Activated T-cell treated with anti-CD3 and anti-CD28 coated beads, Interleukin-2, amount 50 U/mL, for 72 hours (primary cell): ENCODE measurements around the gene CRACR2A. TPM values are rescaled to one million over a fixed set of nuclear protein-coding genes. Genes with fewer than 3 reads are reported as not detected.

ENCODE experiments used
- ATAC-seq, 2 donors: fragments of 150-1000 bp; cut with Tn5 transposase; replicated peaks in 1 of 2; 2 replicates each; pipeline ENCODE4 v1.10.0; 2021; ENCODE audit warnings: moderate library complexity in 2 of 2, mild to moderate bottlenecking in 1 of 2
- DNase-seq, 2 donors: peaks; one replicate each; pipeline ENCODE4 v3.0.0; 2021 to 2022; ENCODE audit warnings: mixed read lengths in 1 of 2
- H3K27ac Mint-ChIP-seq: one replicate; pipeline ENCODE4 v1.8.0; 2022; ENCODE audit warnings: mild to moderate bottlenecking, moderate library complexity, mixed read lengths
- H3K27me3 Mint-ChIP-seq: one replicate; pipeline ENCODE4 v1.8.0; 2022; ENCODE audit warnings: low read depth, mixed read lengths
- H3K36me3 Mint-ChIP-seq, 2 donors: one replicate each; pipeline ENCODE4 v1.8.0; 2022; ENCODE audit warnings: mixed read lengths in 2 of 2, mild to moderate bottlenecking in 1 of 2; ENCODE audit not compliant: insufficient read depth in 2 of 2
- H3K4me1 Mint-ChIP-seq: one replicate; pipeline ENCODE4 v1.8.0; 2022; ENCODE audit warnings: low read depth, mixed read lengths
- H3K4me3 Mint-ChIP-seq, 2 donors: one replicate each; pipeline ENCODE4 v1.8.0; 2022; ENCODE audit warnings: mild to moderate bottlenecking in 2 of 2, mixed read lengths in 2 of 2, moderate library complexity in 2 of 2
- H3K9me3 Mint-ChIP-seq, 2 donors: one replicate each; pipeline ENCODE4 v1.8.0; 2022; ENCODE audit warnings: mixed read lengths in 2 of 2
- total RNA-seq, 2 donors: library from RNA; stranded (reverse); gene quantifications; one replicate each; pipeline ENCODE4 v1.2.3, GENCODE V29; 2022

The CRACR2A gene
- total RNA-seq, 2 donors from 2014 or later = 20.0 to 25.5 TPM

DNA sequence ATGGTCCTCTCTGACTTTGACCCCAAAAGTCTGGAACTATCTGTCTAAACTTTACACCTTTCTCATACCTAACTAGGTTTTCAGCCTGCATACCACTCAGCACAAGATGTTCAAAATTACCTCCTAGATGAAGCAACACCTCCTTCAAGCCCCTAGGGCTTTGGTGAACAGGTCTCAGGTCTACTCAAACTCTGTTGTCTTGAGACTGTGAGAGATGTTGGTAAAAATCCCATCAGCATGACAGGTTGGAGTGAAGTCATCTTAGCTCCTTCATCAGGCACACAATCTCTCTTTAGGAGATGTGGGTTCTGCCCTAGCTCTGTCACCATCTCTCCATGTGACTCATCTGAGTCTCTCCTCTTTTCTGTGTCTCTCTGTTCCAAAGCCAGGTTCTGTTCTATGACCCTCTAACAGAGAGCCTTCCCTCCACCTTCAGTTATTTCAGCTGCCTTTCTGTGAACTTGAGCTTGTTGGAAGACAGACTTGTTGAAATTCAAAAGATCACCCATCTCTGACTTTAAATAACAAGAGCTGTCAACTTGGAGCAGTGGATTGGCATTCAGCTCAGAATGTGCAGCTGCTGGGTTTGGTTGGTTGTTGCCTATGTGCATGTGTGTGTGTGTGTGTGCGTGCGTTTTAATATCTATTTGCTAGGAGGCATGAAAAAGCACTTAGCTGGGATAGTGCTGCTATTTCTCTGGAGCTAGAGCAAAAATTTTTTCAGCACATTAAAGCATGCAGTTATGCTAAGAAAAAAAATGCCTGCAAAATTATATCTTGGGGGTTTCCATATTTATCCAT is 130.7 kb downstream of the CRACR2A start:
- DNase-seq (no peak), ATAC-seq (peak; percentile 81 to 87)
- Mint-ChIP-seq H3K27me3 (no peaks in the 10 kb centered on the region), H3K27ac (peak overlapping the region; percentile 16), H3K9me3 (no peaks in the 10 kb centered on the region), H3K36me3 (peaks cover 4 to 6% of the 10 kb centered on the region in 2 donors), H3K4me1 (peaks cover 17% of the 10 kb centered on the region), H3K4me3 (no peak overlapping the region)

DNA sequence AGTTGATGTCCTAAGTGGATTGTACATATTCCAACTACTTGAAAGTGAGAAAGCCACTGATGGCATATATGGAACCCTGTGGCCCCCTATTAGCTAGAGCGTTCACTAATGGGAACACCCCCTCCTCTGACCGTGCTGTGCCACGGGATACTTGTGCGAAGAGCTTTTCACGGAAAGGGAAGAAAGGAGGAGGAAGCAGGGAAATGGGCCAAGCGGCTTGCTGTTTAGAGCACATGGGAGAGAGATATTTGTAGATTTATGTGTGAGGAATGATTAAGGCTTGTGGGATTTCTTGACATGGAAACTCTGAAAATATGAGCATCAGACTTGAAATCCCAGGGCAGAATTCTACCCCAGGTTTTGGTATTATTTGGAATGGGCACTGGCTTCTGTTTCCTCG is 132.1 kb downstream of the CRACR2A start:
- ATAC-seq = no peak
- no peaks in the 10 kb centered on the region for H3K9me3 Mint-ChIP-seq
- peaks cover 2 to 3% of the 10 kb centered on the region in 2 donors for H3K36me3 Mint-ChIP-seq
- peaks cover 22% of the 10 kb centered on the region for H3K4me1 Mint-ChIP-seq
- H3K27me3 Mint-ChIP-seq = no peaks in the 10 kb centered on the region
- H3K27ac Mint-ChIP-seq = no peak overlapping the region
- H3K4me3 Mint-ChIP-seq = no peak overlapping the region
- no peak for DNase-seq

DNA sequence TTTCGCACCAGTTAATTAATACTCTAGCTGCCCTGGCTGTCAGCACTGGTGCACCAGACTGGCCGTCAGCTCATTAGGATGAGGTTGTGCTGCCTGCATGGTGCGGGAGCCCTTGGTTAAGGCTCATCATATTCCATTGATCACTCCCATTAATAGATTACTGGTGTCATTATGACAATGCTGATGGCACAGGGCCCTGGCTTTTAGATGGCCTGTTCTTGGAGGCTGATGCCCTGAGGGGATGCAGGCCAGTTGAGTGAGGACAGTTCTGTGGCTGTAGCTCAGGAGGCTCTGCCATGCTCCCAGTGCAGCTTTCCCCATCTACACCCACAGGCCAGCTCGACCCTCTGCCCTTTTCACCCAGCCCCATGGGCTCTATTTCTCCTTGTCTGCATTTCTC is 135.3 kb downstream of the CRACR2A start:
- Mint-ChIP-seq H3K9me3 (no peaks in the 10 kb centered on the region), H3K4me1 (peaks cover 16% of the 10 kb centered on the region), H3K36me3 (peaks cover 2 to 6% of the 10 kb centered on the region in 2 donors), H3K4me3 (no peak overlapping the region), H3K27me3 (no peaks in the 10 kb centered on the region), H3K27ac (no peak overlapping the region)
- no peak for ATAC-seq
- no peak for DNase-seq

DNA sequence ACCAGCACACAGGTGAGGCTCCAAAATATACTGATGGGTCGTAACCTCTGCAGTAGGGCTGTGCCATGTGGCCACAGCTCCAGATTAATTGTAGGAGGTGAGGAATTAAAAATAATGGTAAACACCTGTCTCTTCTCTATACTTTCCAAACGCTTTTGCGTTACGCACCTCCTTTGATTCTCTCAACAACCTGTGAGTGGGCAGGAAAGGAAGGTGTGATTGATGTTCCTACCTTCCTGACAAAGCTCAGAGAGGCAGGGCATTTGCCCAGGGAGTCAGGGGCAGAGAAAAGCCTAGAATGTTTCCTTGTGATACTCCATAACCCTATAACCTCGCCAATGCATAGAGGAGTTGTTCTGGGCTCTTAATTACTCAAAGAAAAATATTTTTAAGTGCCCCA is 137.0 kb downstream of the CRACR2A start:
- no peaks in the 10 kb centered on the region for H3K27me3 Mint-ChIP-seq
- H3K36me3 Mint-ChIP-seq = peaks cover 5 to 9% of the 10 kb centered on the region in 2 donors
- no peak for DNase-seq
- no peak overlapping the region for H3K4me3 Mint-ChIP-seq
- ATAC-seq = no peak
- H3K9me3 Mint-ChIP-seq = peaks cover 2 to 3% of the 10 kb centered on the region in 2 donors
- no peak overlapping the region for H3K27ac Mint-ChIP-seq
- peaks cover 6% of the 10 kb centered on the region for H3K4me1 Mint-ChIP-seq

DNA sequence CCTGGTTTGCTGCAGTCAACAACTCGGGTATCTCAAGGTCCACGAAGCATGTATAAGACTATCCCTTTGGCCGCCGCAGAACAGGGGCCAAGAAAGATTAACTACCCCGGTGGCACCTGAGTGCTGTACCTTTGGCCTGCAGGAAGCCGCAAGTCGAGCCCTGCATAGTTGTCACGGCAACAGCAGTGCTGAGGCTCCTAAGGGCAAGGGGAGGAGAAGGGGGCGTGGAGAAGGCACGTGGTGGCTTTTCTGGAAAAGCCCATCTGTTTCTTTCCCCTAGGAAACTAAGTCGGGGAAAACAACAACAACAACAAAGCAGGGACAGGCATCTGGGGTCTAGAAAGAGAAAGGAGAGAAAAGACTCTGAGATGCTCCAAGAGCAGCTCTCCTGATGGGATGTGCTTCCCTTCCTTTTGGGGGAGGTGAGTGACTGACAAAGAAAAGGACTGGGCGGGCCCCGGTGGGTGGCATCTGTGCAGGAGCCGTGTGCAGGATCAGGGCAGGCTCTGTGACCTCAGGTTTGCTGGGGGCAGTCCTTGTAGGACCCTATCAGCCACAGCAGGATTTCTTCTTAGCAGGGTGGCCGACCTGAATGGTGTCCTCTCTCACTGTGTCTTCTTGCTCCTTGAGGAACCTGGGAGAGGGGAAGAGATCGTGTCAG is 138.0 kb downstream of the CRACR2A start:
- Mint-ChIP-seq H3K4me1 (peaks cover 6% of the 10 kb centered on the region), H3K36me3 (peaks cover 4 to 12% of the 10 kb centered on the region in 2 donors), H3K27ac (no peak overlapping the region), H3K9me3 (peaks cover 2 to 3% of the 10 kb centered on the region in 2 donors), H3K27me3 (no peaks in the 10 kb centered on the region), H3K4me3 (no peak overlapping the region)
- no peak for ATAC-seq
- no peak for DNase-seq

DNA sequence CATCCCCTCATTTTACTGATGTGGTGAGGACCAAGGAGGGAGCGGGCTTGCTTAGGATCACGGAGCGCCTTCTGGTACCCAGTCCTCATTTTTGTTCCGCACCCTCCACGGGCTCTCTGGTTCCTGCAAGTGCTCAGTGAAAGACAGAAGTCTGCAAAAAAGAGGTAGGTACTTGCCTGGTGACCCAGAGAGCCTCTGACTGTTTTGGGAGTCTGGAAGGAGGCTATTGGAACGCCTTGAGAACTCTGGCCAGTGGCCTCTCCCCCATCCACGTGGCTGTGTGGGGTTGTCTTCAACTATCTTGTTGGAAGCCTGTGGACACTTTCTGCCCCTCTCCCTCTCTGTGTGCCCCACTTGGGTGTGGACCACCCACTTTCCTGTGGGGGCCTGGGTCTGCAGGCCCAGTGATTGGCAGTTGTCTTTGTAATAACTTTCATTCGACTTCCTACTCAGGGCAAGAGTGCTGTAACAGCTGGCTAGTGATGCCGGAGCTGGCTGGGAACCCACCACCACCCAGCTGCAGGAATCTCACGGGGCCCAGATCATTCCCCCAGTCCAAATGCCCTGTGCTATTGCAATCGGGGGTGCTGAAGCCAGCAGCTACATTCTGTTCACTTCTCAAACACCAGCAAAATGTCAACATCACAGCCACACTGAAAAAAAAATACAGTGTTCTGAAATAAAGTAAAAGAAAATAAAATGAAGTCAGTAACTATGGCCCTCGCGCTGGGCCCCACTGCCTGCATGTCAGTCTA is 139.1 kb downstream of the CRACR2A start:
- H3K36me3 Mint-ChIP-seq = peaks cover 7 to 18% of the 10 kb centered on the region in 2 donors
- no peaks in the 10 kb centered on the region for H3K27me3 Mint-ChIP-seq
- H3K27ac Mint-ChIP-seq = no peak overlapping the region
- no peak for ATAC-seq
- H3K4me1 Mint-ChIP-seq = peaks cover 6% of the 10 kb centered on the region
- no peak overlapping the region for H3K4me3 Mint-ChIP-seq
- H3K9me3 Mint-ChIP-seq = peaks cover 2 to 7% of the 10 kb centered on the region in 2 donors
- DNase-seq = no peak

DNA sequence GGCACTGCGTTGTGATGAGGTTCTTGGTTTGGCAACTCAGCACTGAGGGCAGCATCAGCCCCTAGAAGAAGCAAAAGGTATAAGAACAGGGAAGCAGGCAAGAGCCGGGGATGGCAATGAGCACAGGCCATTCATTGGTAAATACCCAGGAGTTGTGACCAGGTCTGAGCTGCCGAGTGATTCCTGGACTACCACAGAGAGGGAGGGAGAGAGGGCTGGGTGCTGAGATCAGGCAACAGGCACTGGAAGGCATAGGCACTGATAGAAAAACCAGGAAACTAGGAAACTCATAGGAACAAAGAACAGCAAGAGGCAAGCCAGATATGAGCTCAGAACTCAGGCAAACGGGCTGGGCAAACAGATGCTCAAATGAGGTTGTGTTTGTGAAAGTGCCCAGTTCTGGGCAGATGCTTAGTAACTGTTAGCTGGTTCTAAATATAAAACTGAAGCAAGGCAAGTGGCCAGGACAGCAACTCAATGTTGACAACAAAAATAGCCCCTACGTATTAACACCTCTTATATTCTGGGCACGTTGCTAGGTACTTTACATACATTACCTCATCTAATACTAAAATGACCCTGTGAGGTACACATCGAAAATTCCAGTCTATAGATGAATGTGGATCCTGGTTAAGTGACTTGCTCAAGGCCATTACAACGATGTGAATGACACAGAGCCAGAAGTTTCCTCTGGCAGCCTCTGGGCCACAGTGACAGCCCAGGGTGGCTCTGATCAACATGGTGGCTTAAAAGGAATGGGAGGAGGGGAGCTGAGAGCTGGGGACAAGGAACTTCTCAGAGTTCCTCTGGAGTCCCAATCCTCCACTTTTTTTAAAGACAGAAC is 140.8 kb downstream of the CRACR2A start:
- H3K36me3 Mint-ChIP-seq = peaks cover 7 to 18% of the 10 kb centered on the region in 2 donors

DNA sequence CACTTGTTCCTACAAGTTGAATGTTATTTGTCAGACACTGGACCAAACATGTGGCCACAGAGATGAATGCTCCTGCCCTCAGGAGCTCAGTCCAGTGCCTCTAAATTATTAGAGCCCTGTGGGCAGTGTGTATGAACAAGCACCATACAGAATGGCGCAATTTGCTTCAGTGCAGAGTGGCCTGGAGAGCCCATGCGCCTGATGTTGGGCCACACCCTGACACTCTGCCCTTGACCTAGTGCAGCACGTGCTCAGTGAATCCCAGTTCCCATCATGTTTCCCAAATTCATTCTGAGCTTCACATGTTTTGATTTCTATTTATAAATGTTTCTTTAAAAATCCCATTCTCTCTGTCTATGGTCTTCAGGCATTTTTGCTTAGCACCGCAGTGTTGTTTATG is 145.1 kb downstream of the CRACR2A start:
- ATAC-seq (no peak), DNase-seq (no peak)
- peaks cover 2 to 7% of the 10 kb centered on the region in 2 donors for H3K9me3 Mint-ChIP-seq
- no peak overlapping the region for H3K4me3 Mint-ChIP-seq
- no peaks in the 10 kb centered on the region for H3K27me3 Mint-ChIP-seq
- no peak overlapping the region for H3K27ac Mint-ChIP-seq
- no peaks in the 10 kb centered on the region for H3K4me1 Mint-ChIP-seq
- H3K36me3 Mint-ChIP-seq = peaks cover 7 to 14% of the 10 kb centered on the region in 2 donors

More for the DNA sequence above, 140.8 kb downstream of the CRACR2A start:
- ATAC-seq (no peak), DNase-seq (no peak)
- Mint-ChIP-seq H3K9me3 (peaks cover 2 to 7% of the 10 kb centered on the region in 2 donors), H3K27ac (no peak overlapping the region), H3K4me1 (peaks cover 3% of the 10 kb centered on the region), H3K4me3 (no peak overlapping the region), H3K27me3 (no peaks in the 10 kb centered on the region)

DNA sequence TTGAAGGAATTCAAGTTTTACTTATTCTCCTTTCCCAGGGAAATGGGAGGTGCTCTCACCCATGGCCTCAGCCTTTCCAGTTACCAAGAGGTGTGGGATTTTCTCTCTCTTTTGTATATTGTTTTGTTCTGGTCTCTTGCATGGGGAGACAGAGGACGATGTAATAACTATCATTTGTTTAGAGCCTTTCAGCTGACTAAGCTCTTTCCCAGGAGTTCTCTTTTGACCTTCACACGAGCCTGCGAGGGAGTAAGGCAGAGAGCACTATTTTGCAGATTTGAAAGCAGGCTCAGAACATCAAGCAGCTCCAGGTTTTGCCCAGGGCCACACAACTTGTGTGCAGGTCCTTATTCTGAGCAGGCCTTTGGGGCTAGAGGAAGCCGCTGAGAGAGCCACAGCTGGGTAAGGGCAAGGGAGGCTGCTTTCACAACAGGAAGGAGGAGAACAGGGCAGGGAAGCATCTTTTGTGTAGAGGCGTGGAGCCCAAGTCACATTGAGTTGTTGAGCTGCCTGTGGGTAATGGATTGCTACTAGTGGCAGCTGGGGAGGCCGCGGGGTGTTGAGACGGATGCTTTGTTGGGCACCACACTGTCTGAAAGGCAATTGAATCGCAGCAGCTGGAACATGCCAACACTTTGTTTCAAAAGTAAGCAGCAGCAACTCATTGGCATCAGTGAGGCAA is 145.7 kb downstream of the CRACR2A start:
- no peak overlapping the region for H3K4me3 Mint-ChIP-seq

DNA sequence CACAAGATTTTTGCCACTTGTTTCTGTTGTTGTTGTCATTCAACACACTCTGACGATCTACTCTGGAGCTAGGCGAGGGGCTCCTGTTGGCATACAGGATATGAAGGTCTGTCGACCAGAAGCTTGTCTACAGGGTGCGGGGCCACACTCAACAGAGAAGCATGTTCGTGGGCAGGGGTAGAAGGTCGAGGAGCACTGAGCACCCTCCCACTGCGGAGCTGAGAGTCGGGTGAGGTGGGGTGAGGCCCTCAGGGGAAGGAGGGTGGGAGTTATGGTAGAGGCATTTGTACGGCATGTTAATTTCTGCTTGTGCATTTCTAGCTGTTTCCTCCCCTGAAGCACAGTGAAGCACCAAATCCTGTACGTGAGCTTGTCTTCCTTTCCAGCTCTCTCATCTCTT is 146.8 kb downstream of the CRACR2A start:
- Mint-ChIP-seq H3K27me3 (no peaks in the 10 kb centered on the region), H3K36me3 (peaks cover 3 to 11% of the 10 kb centered on the region in 2 donors), H3K4me1 (no peaks in the 10 kb centered on the region), H3K9me3 (peaks cover 0 to 3% of the 10 kb centered on the region in 2 donors), H3K27ac (no peak overlapping the region), H3K4me3 (no peak overlapping the region)
- no peak for ATAC-seq
- no peak for DNase-seq

More for the DNA sequence above, 145.7 kb downstream of the CRACR2A start:
- peaks cover 7 to 14% of the 10 kb centered on the region in 2 donors for H3K36me3 Mint-ChIP-seq
- H3K27ac Mint-ChIP-seq = no peak overlapping the region
- peaks cover 2 to 7% of the 10 kb centered on the region in 2 donors for H3K9me3 Mint-ChIP-seq
- ATAC-seq (no peak), DNase-seq (no peak)
- H3K4me1 Mint-ChIP-seq = no peaks in the 10 kb centered on the region
- H3K27me3 Mint-ChIP-seq = no peaks in the 10 kb centered on the region

DNA sequence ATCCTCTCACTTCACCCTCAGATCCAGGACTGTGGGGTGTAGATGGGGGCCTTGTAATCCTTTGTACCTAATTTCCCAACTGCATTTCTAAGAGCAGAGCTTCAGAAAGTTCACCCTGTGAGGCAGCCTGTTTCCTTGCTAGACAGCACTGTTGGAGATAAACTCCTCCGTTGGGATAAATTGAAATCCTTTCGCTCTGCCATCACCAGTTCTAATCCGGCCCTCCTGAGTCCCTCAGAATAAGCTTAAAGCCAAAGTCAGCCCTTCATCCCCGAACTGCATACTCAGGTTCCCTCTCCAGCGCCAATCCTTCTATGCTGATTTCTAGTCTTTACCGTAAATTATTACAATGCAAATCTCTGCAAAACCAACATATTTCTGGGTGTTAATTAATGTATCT is 147.2 kb downstream of the CRACR2A start:
- H3K27me3 Mint-ChIP-seq = no peaks in the 10 kb centered on the region
- H3K36me3 Mint-ChIP-seq = peaks cover 3 to 11% of the 10 kb centered on the region in 2 donors
- no peak overlapping the region for H3K4me3 Mint-ChIP-seq
- ATAC-seq (no peak), DNase-seq (no peak)
- H3K9me3 Mint-ChIP-seq = peaks cover 0 to 3% of the 10 kb centered on the region in 2 donors
- H3K4me1 Mint-ChIP-seq = no peaks in the 10 kb centered on the region
- H3K27ac Mint-ChIP-seq = no peak overlapping the region
